Liver (tissue), 9 donors: Measurements from ENCODE around the gene JAKMIP2. TPM values are rescaled to one million over a fixed set of nuclear protein-coding genes. Genes with fewer than 3 reads are reported as not detected.

Source experiments
- DNase-seq: peaks from one replicate; pipeline ENCODE4 v3.0.0-alpha.2; 2017; ENCODE audit warnings: low spot score
- H3K27ac ChIP-seq, 2 donors: one replicate each; pipeline ENCODE4 v1.7.0; 2013; ENCODE audit warnings: inconsistent platforms in 2 of 2, low read length in 2 of 2, control low read depth in 1 of 2, low read depth in 1 of 2, mild to moderate bottlenecking in 1 of 2
- H3K27me3 ChIP-seq, 4 donors: one replicate each; pipeline versions ENCODE4 v1.6.1 to v1.7.0; 2013; ENCODE audit warnings: low read length in 3 of 4, inconsistent platforms in 1 of 4, mild to moderate bottlenecking in 1 of 4, moderate library complexity in 1 of 4; ENCODE audit not compliant: control insufficient read depth in 4 of 4, insufficient read depth in 4 of 4
- H3K36me3 ChIP-seq, 4 donors: one replicate each; pipeline versions ENCODE4 v1.6.1 to v1.7.0; 2013; ENCODE audit warnings: low read length in 3 of 4, mild to moderate bottlenecking in 3 of 4, low read depth in 1 of 4, moderate library complexity in 1 of 4; ENCODE audit not compliant: control insufficient read depth in 4 of 4, insufficient read depth in 3 of 4
- H3K4me1 ChIP-seq, 4 donors: one replicate each; pipeline versions ENCODE4 v1.6.1 to v1.7.0; 2013; ENCODE audit warnings: low read length in 3 of 4, mild to moderate bottlenecking in 3 of 4, moderate library complexity in 1 of 4; ENCODE audit not compliant: control insufficient read depth in 4 of 4, insufficient read depth in 4 of 4
- H3K4me3 ChIP-seq, 3 donors: one replicate each; pipeline versions ENCODE4 v1.6.1 to v1.7.0; 2013; ENCODE audit warnings: low read length in 3 of 3, control low read depth in 1 of 3, low read depth in 1 of 3, mild to moderate bottlenecking in 1 of 3
- H3K9ac ChIP-seq, 2 donors: one replicate each; pipeline ENCODE4 v1.7.0; 2013; ENCODE audit warnings: low read length in 2 of 2, mild to moderate bottlenecking in 2 of 2, moderate library complexity in 2 of 2, control low read depth in 1 of 2, low read depth in 1 of 2
- H3K9me3 ChIP-seq, 4 donors: one replicate each; pipeline versions ENCODE4 v1.6.1 to v1.7.0; 2013; ENCODE audit warnings: low read length in 3 of 4; ENCODE audit not compliant: control insufficient read depth in 4 of 4
- ATF3 ChIP-seq: IDR thresholded peaks from 2 replicates; pipeline ENCODE4 v1.6.1; 2016; ENCODE audit warnings: antibody characterized with exemption
- CTCF ChIP-seq: fragments of 150-350 bp; IDR thresholded peaks from 2 replicates; pipeline ENCODE4 v1.5.1; 2017; ENCODE audit warnings: improper control_type of control experiment, low read depth, low read length; ENCODE audit not compliant: missing input control
- EGR1 ChIP-seq, 2 donors: IDR thresholded peaks; 2 replicates each; pipeline ENCODE4 v1.6.1; 2016 to 2018; ENCODE audit warnings: antibody characterized with exemption in 2 of 2, low read depth in 2 of 2
- FOXA1 ChIP-seq: IDR thresholded peaks from 2 replicates; pipeline ENCODE4 v1.6.1; 2016; ENCODE audit warnings: antibody characterized with exemption
- FOXA2 ChIP-seq: IDR thresholded peaks from 2 replicates; pipeline ENCODE4 v1.6.1; 2016; ENCODE audit warnings: antibody characterized with exemption
- GABPA ChIP-seq, 2 donors: IDR thresholded peaks in 1 of 2; conservative IDR thresholded peaks in 1 of 2; 2 replicates each; pipeline ENCODE4 v1.6.1; 2016; ENCODE audit warnings: antibody characterized with exemption in 2 of 2, mild to moderate bottlenecking in 1 of 2, moderate library complexity in 1 of 2
- HNF4A ChIP-seq, 2 donors: conservative IDR thresholded peaks; 2 replicates each; pipeline ENCODE4 v1.6.1; 2016; ENCODE audit warnings: antibody characterized with exemption in 2 of 2, mild to moderate bottlenecking in 2 of 2
- HNF4G ChIP-seq: IDR thresholded peaks from 2 replicates; pipeline ENCODE4 v1.6.1; 2016; ENCODE audit warnings: antibody characterized with exemption
- MAX ChIP-seq: IDR thresholded peaks from 2 replicates; pipeline ENCODE4 v1.6.1; 2016; ENCODE audit warnings: antibody characterized with exemption
- NR2F2 ChIP-seq: IDR thresholded peaks from 2 replicates; pipeline ENCODE4 v1.6.1; 2016; ENCODE audit warnings: antibody characterized with exemption
- RAD21 ChIP-seq, 2 donors: IDR thresholded peaks; 2 replicates each; pipeline ENCODE4 v1.6.1; 2016; ENCODE audit warnings: antibody characterized with exemption in 2 of 2, mild to moderate bottlenecking in 2 of 2
- REST ChIP-seq: IDR thresholded peaks from 2 replicates; pipeline ENCODE4 v1.6.1; 2016; ENCODE audit warnings: antibody characterized with exemption, mild to moderate bottlenecking
- RXRA ChIP-seq, 2 donors: IDR thresholded peaks; 2 replicates each; pipeline ENCODE4 v1.6.1; 2017 to 2018; ENCODE audit warnings: antibody characterized with exemption in 2 of 2, mild to moderate bottlenecking in 1 of 2
- SP1 ChIP-seq: IDR thresholded peaks from 2 replicates; pipeline ENCODE4 v1.6.1; 2018; ENCODE audit warnings: antibody characterized with exemption, mild to moderate bottlenecking
- YY1 ChIP-seq: IDR thresholded peaks from 2 replicates; pipeline ENCODE4 v1.6.1; 2016; ENCODE audit warnings: antibody characterized with exemption, mild to moderate bottlenecking
- ZBTB33 ChIP-seq: IDR thresholded peaks from 2 replicates; pipeline ENCODE4 v1.6.1; 2016; ENCODE audit warnings: antibody characterized with exemption
- WGBS: extraction: QIAGEN DNeasy Blood & Tissue Kit; methylation state at CpG from one replicate; pipeline ENCODE4 v1.1.7; 2013; 5-methylcytosine and 5-hydroxymethylcytosine counted together
- polyA plus RNA-seq, 2 donors: library from polyadenylated mRNA; stranded (reverse) in 1 of 2; unstranded in 1 of 2; fragments of 200-250 nt in 1 of 2; fragments of >200 nt in 1 of 2; fragmentation: Nextera tagmentation in 1 of 2; extraction: Ambion mirVana in 1 of 2; gene quantifications; one replicate each; pipeline versions ENCODE4 v1.2.1 to v1.2.3, GENCODE V29; 2013 to 2015
- total RNA-seq, 2 donors: library from RNA; depleted of rRNA; stranded (reverse); fragments of >200 nt; gene quantifications; one replicate each; pipeline ENCODE4 v1.2.3, GENCODE V29; 2014
- donor health status: healthy.
- donor health status: healthy.
- donor health status: healthy.
- donor health status: healthy.
- donor health status: healthy.

Gene JAKMIP2
- total and polyA plus RNA-seq, 4 donors, result 0.06 to 0.38 (median 0.24) TPM

- Histone ChIP-seq H3K9ac (no peak overlapping the region), H3K4me1 (no peaks in the 10 kb centered on the region), H3K9me3 (no peaks in the 10 kb centered on the region), H3K27me3 (no peaks in the 10 kb centered on the region), H3K36me3 (no peaks in the 10 kb centered on the region), H3K4me3 (no peak overlapping the region), H3K27ac (no peak overlapping the region)
- DNase-seq, result no peak
- TF ChIP-seq RAD21 (IDR thresholded peaks at IDR 0.05) (no peak), SP1 (no peak), CTCF (no peak), EGR1 (IDR thresholded peaks at IDR 0.05; ENCODE audit: low read depth in 2 of 2) (no peak), REST (no peak), RXRA (IDR thresholded peaks at IDR 0.05) (no peak), YY1 (no peak), NR2F2 (no peak), FOXA1 (no peak), ATF3 (no peak), HNF4G (no peak)
Measured at GRCh38 chr5:147590096-147590495, 192.4 kb downstream of the JAKMIP2 start.

- no peak for DNase-seq
- Histone ChIP-seq H3K27me3 (no peaks in the 10 kb centered on the region), H3K9ac (no peak overlapping the region), H3K27ac (no peak overlapping the region), H3K36me3 (no peaks in the 10 kb centered on the region), H3K4me3 (no peak overlapping the region), H3K9me3 (no peaks in the 10 kb centered on the region), H3K4me1 (no peaks in the 10 kb centered on the region)
- 98% methylated on average over 1 of the region's 1 CpG for WGBS
- no peak for TF ChIP-seq EGR1 (IDR thresholded peaks at IDR 0.05; ENCODE audit: low read depth in 2 of 2)
- TF ChIP-seq FOXA1, result no peak
- TF ChIP-seq HNF4G, result no peak
- TF ChIP-seq NR2F2, result no peak
- TF ChIP-seq REST, result no peak
- no peak for TF ChIP-seq FOXA2
- no peak for TF ChIP-seq HNF4A (conservative IDR thresholded peaks at IDR 0.05)
- TF ChIP-seq MAX, result no peak
- TF ChIP-seq YY1, result no peak
- TF ChIP-seq RAD21 (IDR thresholded peaks at IDR 0.05), result no peak
- TF ChIP-seq RXRA (IDR thresholded peaks at IDR 0.05), result no peak
- TF ChIP-seq ZBTB33, result no peak
- no peak for TF ChIP-seq ATF3
- no peak for TF ChIP-seq GABPA (IDR thresholded peaks at IDR 0.05 in 1 of 2, conservative IDR thresholded peaks at IDR 0.05 in 1 of 2)
Measured at GRCh38 chr5:147586832-147587231, 195.7 kb downstream of the JAKMIP2 start.
